ENCODE results near the gene ATP8A2.
A peak's percentile ranks its signal among the peaks of the same experiment; 100 is the strongest.

ATP8A2 gene

DNA sequence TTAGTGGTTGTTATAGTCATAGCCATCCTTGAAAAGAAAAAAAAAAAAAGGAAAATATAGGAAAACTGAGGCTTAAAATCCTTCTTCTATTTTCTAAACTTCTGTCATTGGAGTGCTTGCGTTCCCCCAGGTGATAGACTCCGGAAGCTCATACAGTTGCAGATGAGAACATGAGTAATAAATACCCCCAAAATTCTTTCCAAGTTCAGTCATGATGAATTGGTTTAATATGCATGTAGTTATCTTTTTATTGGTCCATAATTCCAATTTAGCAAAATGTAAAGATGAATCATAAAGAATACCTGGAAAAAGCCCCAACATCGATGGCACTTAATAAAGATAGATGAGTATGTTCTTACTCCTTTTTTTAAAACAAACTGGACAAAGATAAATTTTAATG lies 487.8 kb downstream of the ATP8A2 start:
- no peak for DNase-seq (ENCODE audit: low read depth)

GRCh38 chr13:25860265-25860664 lies 488.5 kb downstream of the ATP8A2 start:
- DNase-seq (ENCODE audit: low read depth): no peak

- no peak for DNase-seq (ENCODE audit: low read depth)
These were observed 489.1 kb downstream of the ATP8A2 start for GRCh38 chr13:25860862-25861261.

DNA sequence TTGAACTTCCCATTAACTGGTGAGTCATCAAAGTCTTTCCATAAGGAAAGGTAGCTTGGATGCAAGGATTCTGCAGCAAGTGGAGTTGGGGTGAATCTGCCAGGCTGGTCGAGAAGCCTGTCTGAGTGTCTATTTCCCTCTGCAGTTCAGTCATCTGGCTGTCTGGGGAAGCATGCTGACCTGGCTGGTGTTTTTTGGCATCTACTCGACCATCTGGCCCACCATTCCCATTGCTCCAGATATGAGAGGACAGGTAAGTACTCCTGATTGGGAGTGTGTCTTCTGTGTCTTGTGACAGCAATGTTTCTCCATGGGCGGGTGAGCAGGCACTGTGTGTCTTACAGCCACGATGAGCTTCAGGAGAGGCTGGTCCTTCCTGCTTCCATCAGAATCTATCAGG lies 490.4 kb downstream of the ATP8A2 start:
- no peak for DNase-seq (ENCODE audit: low read depth)

DNA sequence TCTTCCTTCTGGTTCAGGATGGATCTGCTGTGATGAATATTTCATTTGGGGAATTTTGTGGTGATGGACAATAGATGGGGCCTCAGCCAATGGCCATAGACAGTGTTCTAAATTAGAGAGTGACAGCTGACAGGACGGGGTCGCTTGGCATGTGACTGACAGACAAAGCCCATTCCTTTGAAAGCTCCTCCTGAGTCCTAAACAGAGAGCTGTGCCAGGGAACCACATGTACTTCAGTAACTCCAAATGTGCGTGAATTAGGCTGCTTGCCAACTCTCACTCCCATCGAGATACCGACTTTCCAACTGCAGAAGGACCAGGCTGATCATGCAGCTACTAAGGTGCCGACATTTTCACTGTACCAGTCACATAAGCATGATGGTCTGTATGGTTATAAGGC lies 492.3 kb downstream of the ATP8A2 start:
- no peak for DNase-seq (ENCODE audit: low read depth)

- no peak for DNase-seq (ENCODE audit: low read depth)
These were observed 493.2 kb downstream of the ATP8A2 start for GRCh38 chr13:25864936-25865335.

DNA sequence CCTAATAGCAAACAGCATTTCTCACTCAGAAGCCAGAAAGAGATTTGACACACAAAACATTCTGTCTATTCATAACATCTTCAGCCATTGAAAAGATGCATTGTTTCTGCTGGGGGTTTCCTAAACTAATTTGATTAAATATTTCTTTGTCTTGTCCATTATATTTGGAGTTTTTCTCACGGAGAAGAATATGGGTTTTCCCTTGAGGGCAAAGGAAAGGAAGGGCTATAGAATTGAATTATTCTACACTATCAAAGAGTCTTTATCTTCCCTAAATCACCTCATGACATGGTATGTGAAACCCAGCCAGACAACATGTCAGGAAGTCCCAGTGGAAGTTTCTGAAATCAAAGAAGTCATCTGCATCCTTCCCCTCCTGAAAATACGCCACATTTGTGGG lies 493.6 kb downstream of the ATP8A2 start:
- no peak for DNase-seq (ENCODE audit: low read depth)

DNA sequence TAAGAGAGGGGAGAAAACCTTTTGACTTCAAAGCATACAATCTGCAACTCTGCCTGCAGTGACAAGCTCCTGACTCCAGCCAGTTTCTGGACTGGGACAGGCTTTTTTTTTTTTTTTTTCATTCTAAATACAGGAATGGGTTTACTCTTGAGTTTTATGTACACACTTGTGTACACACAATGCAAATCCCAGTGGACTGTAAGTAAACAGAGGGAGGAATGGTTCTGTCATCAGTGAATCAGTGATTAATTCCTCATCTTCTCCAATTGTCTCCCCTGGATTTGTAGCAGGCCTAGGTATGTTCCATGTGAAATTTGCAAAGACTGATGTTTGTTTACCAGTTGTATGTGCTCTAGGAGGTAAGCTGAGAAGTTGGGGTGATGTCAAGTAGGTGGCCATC lies 495.3 kb downstream of the ATP8A2 start:
- DNase-seq (ENCODE audit: low read depth): no peak

DNA sequence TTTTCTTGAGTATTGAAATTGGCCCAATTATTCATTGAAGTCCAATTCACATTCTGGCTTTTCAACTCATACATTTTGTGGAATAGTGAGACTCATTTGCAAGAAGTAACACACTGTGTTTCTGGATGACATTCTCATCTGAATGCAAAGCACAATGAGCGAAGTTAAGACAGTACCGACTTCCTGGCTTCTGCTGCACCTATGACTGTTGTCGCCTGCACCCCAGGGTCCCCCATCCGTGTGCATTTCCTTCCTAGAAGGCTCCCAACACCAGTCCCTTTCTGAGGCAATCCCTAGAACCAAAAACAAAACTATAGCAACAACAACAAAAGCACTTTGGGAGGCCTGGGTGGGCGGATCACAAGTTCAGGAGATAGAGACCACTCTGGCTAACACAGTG lies 496.7 kb downstream of the ATP8A2 start:
- DNase-seq (ENCODE audit: low read depth): no peak

DNA sequence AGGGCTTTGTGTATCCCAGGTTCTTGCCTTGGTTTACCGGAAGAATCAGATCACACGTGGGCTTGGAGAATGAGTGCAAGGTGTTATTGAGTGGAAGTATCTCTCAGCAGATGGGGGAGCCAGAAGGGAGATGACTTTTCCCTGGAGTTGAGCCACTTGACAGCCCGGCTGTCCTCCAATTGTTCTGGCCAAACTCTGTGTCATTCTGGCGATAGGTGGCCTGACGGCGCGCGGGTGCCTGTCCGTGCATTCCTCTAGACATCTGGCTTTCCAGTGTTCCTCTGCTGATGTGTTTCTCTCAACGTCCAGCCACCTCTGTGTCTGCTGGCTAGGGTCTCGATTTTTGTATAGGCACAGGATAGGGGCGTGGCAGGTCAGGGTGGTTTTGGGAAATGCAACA lies 498.2 kb downstream of the ATP8A2 start:
- no peak for DNase-seq (ENCODE audit: low read depth)

DNA sequence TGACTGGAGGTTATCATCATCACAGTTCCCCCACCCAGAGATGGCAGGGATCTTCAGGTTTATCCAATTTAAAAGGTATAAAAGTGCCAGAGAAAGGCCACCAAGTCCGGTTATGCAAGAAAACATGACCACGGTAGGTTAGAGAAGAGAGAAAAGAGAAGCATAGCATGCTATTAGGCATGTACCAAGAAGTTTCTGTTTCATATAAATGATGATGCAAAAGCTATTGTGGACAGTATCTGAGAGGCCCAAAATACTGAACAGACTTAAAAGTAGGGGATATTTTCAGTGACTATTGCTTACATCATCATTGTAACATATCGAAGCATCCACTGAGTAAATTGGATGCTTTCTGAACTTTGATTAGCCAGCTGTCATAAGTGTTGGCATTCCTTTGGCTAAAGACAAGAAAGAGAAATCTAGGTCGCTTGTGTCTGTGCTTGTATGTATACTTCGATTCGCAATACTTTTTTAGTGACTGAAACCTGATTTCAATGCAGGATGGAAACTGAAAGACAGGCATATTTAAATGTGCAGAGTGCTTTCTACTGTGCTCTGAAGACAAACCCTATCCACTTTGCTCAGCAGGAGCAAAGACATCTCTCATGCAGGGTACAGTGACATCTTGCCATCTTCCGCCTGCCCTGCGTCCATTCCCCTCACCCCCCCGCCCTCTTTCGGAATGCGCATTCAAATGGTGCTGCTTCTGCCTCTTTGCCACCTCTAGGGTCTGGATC lies 499.8 kb downstream of the ATP8A2 start:
- no peak for DNase-seq (ENCODE audit: low read depth)

DNA sequence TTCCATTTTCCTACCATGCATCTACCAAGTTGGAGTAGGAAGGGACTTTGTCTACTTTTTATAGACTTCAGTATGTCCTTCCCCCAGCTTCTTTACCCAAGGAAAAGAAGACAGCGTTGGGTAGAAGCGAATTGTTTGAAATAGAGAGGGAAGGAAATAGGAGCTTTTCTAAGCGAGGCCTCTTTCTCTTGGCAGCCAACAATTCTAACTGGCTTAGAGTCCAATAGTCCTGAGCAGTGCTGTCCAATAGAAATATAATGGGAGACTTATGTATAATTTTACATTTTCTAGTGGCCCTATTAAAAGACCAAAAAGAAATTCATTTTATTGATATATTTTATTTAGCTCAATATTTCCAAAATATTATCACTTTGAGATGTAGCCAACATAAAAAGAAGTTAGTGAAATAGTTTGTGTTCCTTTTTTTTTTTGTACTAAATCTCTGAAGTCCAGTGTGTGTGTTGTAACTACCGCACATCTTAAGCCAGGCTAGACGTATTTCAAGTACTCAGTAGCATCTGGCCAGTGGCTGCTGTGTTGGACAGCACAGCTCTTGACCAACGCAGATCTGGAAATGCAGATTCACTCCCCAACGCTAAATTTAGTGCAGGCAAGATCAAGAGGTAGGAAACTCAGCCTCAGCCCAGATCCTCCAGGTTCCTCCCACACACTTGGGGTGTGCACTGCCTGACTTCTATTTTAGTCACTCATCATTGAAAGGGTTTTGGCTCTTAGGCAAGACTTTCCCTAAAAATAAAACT lies 500.9 kb downstream of the ATP8A2 start:
- DNase-seq (ENCODE audit: low read depth): peak; percentile 9

DNA sequence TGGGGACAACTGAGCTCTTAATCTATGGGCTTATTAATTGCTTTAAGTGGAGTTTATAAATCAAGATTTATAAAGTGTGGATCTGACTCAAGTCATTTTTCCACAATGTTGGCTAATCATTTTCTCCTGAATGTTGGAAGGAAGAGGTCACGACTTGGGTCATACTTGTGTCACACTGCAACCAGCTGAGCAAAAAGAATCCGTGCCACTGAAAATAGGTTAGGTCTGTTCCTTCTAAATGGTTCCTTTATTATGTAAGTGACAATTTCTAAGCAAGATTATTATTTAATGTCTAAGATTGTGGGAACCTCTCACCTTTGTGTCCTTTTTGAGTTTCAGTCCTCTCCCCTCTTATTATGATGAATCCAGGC lies 501.5 kb downstream of the ATP8A2 start:
- DNase-seq (ENCODE audit: low read depth): no peak

DNA sequence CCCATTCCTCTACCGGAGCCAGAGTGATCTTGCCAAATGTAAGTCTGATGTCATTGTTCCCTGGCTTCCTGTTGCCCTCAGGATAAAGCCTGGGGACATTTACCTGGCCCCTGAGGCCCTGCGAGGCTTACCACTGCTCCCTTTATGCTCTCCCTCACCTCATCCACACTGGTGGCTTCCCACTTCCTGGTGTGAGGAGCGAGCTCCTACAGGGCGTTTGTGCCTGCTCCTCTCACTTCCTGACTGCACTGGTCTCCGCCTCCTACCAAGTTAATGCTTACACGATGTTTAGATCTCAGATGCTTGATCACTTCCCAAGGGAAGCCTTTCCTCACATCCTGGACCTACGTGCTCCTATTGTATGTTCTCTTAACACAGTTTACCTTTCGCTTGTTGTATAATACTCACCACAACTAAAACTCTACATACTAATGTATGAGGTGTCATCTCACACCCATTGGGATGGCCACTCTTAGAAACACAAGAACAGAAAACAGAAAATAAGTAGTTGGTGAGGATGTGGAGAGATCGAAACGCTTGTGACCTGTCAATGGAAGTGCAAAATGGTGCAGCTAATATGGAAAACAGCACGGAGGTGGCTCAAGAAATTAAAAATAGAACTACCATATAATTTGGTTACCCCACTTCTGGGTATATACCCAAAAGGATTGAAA lies 502.4 kb downstream of the ATP8A2 start:
- DNase-seq (ENCODE audit: low read depth): no peak

DNA sequence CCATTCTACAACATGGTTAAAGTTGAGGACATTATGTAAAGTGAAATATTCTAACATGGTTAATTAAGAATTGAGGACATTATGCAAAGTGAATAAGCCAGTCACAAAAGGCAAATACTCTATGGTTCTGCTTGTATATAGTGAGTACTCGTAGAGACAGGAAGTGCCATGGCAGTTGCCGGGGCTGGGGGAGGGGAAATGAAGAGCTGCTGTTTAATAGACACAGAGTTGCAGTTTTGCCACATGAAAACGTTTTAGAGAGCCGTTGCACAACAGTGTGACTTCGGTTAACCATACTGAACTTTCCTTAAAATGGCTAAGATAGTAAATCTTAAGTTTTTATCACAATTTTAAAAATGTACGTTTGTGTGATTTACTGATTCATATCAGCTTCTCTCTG lies 503.1 kb downstream of the ATP8A2 start:
- DNase-seq (ENCODE audit: low read depth): peak; percentile 25

GRCh38 chr13:25876247-25876646 lies 504.5 kb downstream of the ATP8A2 start:
- DNase-seq (ENCODE audit: low read depth): no peak

- no peak for DNase-seq (ENCODE audit: low read depth)
These were observed 507.7 kb downstream of the ATP8A2 start for GRCh38 chr13:25879466-25879865.

DNA sequence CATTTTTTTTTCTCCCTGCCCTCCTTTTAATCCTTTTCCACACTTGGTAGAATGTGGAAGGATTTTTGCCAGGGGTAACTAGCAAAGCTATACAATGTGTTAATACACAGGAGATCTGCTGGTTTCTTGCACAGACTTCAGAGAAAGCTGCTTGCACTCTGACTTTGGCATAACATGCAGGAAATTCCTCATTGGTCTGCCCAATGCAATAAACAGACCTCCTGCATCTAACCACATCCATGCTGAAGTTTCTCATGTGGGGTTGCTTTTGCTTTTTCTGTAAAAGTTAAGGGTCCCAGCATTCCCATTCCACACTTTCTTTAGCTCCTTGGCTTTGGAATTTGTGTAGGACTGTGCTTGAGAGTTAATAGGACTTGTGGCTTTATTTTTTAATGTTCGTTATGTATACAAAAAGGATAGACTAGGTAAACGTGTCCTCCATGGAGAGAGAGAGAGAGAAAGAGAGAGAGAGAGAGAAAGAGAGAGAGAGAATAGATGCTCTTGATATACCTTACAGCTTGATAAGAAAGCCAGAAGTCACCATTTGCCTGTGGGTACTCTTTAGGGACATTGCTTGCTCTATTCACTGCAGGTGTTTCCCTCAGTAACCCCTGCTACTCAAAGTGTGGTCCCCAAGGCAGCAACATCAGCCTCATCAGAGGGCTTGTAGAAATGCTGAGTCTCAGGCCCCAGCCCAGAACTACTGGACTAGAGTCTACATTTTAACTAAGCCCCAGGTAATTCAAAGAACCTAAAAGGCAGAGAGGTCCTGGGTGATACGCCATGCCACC lies 509.6 kb downstream of the ATP8A2 start:
- DNase-seq (ENCODE audit: low read depth): no peak

- DNase-seq (ENCODE audit: low read depth): no peak
These were observed 510.2 kb downstream of the ATP8A2 start for GRCh38 chr13:25881971-25882451.

DNA sequence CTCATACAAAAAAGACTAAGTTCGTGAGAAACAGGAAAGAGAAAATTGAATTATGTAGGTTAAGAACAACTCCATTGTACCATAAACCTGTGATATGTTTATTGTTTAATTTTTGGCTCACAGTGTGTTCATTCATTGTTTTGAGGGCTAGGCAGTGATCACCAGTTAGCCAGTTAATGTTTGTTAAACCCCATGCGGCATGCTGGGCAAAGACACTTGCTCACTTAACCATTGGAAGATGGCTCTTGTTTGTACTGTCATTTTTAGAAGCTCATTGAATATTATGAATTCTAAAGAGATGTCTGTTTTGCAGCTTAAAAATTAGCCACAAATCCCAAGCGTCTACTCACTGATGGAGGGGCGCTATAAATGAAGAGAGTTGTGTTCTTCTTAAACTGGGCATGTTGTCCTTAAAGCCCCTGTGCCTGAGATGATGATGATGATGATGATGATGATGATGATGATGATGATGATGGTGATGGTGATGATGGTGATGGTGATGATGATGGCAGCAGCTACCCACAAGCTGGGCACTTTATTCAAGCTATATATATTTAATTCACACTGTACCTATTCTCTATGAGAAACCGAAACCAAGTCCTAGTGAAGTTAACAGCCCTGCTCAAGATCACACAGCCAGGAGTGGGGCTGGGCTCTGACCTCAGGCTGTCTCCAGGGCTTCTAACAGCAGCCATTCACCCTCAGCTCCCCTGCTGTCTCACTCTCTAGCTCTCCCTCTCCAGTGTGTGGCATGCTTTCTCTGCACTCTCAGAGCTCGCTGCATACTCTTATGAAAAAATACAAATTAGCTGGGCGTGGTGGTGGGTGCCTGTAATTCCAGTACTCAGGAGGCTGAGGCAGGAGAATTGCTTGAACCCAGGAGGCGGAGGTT lies 510.9 kb downstream of the ATP8A2 start:
- DNase-seq (ENCODE audit: low read depth): no peak

DNA sequence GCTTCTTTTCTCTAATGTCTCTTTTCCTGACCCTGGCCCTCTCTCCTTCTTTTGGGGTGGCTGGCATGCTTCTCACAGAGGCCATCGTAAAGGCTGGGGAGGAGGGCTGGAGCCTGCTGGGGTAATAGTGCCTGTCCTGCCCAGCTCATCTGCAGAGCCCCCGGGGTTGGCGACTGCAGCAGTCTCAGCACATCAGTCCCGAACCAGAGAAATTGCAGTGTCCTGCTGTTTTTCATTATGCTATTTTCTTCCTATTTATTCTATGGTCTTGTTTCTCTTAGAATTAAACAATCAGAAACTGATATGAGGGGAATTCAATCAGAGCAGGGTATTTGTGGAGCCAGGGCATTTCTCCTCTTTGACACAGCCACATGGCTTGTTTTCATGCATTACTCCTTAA lies 513.6 kb downstream of the ATP8A2 start:
- DNase-seq (ENCODE audit: low read depth): no peak

Measured in activated T-cell treated with anti-CD3 and anti-CD28 coated beads for 48 hours (primary cell).